Endothelial cell of umbilical vein (primary cell): Measurements from ENCODE around the gene ZFHX2.

ENCODE experiments used
- EZH2 ChIP-seq: IDR thresholded peaks from 2 replicates; pipeline ENCODE4 v1.6.1; 2012; ENCODE audit warnings: borderline replicate concordance, low read depth, mild to moderate bottlenecking, moderate library complexity, low read length, inconsistent platforms; ENCODE audit not compliant: severe bottlenecking
- JUN ChIP-seq: IDR thresholded peaks from 2 replicates; pipeline ENCODE4 v1.6.1; 2011; ENCODE audit warnings: borderline replicate concordance, low read depth; ENCODE audit not compliant: insufficient read length, insufficient read depth
- MYC ChIP-seq: IDR thresholded peaks from one replicate; pipeline ENCODE4 v1.6.1; 2011; ENCODE audit warnings: mild to moderate bottlenecking, low read depth, low read length
- POLR2A ChIP-seq: IDR thresholded peaks from 2 replicates; pipeline ENCODE4 v1.6.1; 2012; ENCODE audit warnings: low read depth, mild to moderate bottlenecking, control low read depth, low read length
- POLR2AphosphoS5 ChIP-seq: IDR thresholded peaks from 2 replicates; pipeline ENCODE4 v1.6.1; 2012; ENCODE audit warnings: low read depth, mild to moderate bottlenecking, control low read depth, low read length, moderate library complexity; ENCODE audit not compliant: insufficient read depth
- TF ChIP-seq, protein P1 (sequence below), 2 donors: IDR thresholded peaks; 1 replicate in 1 of 2; 2 replicates in 1 of 2; pipeline ENCODE4 v1.5.1; 2011; ENCODE audit warnings: low read length in 2 of 2, mild to moderate bottlenecking in 2 of 2, moderate library complexity in 2 of 2, control low read depth in 1 of 2, inconsistent platforms in 1 of 2, low read depth in 1 of 2; ENCODE audit not compliant: insufficient read depth in 1 of 2; ENCODE audit errors: extremely low read depth in 1 of 2

DNA sequence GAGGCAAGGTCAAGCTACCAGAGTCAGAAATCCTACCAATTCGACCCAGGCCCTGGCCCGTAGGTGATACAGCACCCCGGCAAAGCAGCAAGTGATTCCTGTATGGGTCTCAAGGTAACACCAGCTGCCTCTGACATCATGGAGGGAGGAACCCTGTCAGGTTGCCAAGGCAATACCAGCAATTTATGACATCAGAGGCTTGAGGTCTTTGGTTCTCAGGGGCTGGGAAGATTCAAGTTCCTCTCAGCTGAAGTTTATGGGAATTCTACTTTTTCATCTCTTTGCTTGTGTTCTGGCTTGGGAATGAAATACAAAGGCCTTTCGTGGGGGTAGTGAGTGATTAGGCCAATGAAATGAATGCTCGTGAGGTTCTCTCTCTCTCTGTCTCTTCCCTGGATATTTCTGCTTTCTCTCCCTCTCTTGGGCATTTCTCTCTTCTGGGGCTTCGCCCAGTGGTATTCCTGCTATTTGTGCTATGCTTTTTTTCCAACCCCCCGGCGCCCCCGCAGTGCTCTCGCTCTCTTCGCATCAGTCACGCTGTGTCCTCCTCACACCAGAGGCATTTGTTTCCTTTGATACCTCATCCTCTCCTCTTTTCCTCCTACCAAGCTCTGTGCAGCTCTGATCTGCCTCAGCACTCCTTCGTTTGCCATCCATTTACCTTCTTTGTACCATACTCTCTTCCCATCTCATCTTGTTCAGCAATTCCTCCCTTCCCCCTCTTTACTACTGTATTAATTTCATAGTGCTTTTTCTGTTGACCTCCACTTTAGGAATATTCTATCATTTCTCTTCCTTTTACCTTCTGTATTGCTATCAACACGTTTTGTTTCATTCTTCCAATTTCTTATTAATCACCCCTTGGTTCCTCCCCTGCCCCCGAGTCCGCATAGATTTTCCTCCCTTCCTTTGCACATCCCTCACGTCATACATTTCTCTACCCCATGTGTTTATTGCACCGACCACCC lies 2.9 kb downstream of the ZFHX2 start:
- TF ChIP-seq, protein P1, sequence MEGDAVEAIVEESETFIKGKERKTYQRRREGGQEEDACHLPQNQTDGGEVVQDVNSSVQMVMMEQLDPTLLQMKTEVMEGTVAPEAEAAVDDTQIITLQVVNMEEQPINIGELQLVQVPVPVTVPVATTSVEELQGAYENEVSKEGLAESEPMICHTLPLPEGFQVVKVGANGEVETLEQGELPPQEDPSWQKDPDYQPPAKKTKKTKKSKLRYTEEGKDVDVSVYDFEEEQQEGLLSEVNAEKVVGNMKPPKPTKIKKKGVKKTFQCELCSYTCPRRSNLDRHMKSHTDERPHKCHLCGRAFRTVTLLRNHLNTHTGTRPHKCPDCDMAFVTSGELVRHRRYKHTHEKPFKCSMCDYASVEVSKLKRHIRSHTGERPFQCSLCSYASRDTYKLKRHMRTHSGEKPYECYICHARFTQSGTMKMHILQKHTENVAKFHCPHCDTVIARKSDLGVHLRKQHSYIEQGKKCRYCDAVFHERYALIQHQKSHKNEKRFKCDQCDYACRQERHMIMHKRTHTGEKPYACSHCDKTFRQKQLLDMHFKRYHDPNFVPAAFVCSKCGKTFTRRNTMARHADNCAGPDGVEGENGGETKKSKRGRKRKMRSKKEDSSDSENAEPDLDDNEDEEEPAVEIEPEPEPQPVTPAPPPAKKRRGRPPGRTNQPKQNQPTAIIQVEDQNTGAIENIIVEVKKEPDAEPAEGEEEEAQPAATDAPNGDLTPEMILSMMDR (IDR thresholded peaks at IDR 0.05; ENCODE audit: extremely low read depth in 1 of 2, insufficient read depth in 1 of 2, low read depth in 1 of 2, low read length in 2 of 2) = no peak
- TF ChIP-seq EZH2 = no peak
- no peak for TF ChIP-seq JUN
- no peak for TF ChIP-seq POLR2AphosphoS5
- no peak for TF ChIP-seq MYC
- TF ChIP-seq POLR2A = no peak
